HepG2 (cell line): ENCODE data around the gene SLC17A8. TPM values are rescaled to one million over a fixed set of nuclear protein-coding genes. Genes with fewer than 3 reads are reported as not detected.

ENCODE experiments used
- ATAC-seq: fragments of 200-7000 bp; cut with Tn5 transposase; 3 replicates; pipeline ENCODE4 v1.9.1; 2020; ENCODE audit warnings: mild to moderate bottlenecking, moderate library complexity
- BruUV-seq: library from RNA; stranded (reverse); fragments of 400-500 nt; replicated peaks from 2 replicates; lab custom pipeline; 2021; lab: Mats Ljungman, UMichigan
- CTCF ChIA-PET: fragments of 300-600 bp; formaldehyde crosslinking; extraction: SDS; loops from one replicate; lab custom pipeline; 2021; ENCODE audit warnings: low total read pairs, inconsistent platforms, low intra/inter-chr PET ratio; lab: Yijun Ruan, JAX
- POLR2A ChIA-PET: fragments of 350-600 bp; sonication (Branson Sonifier 250); formaldehyde crosslinking; loops from one replicate; lab custom pipeline; 2020; ENCODE audit warnings: antibody characterized with exemption, inconsistent platforms; lab: Yijun Ruan, JAX
- DNase-seq: peaks from one replicate; pipeline ENCODE4 v3.0.0-alpha.2; 2015; ENCODE audit warnings: low spot score
- FAIRE-seq: peaks from 3 replicates; lab custom pipeline; 2011; peaks lifted over from hg19 to GRCh38; lab: Jason Lieb, UNC
- H2AFZ ChIP-seq: one replicate; pipeline ENCODE4 v1.6.1; 2011; ENCODE audit warnings: low read length, inconsistent platforms
- H3K27ac ChIP-seq: fragments of 300-600 bp; 3 replicates; pipeline ENCODE4 v1.8.0; 2011; ENCODE audit warnings: mixed run types, mild to moderate bottlenecking, mixed read lengths, low read length, inconsistent platforms; ENCODE audit not compliant: insufficient read depth; ENCODE audit errors: extremely low read length
- H3K27me3 ChIP-seq, 2 experiments: fragments of 200-600 bp in 1 of 2; 2 replicates in 1 of 2; 3 replicates in 1 of 2; pipeline versions ENCODE4 v1.6.0 to v1.8.0; 2011; ENCODE audit warnings: low read length in 2 of 2, mild to moderate bottlenecking in 2 of 2, moderate library complexity in 2 of 2, inconsistent platforms in 1 of 2; ENCODE audit not compliant: insufficient read depth in 2 of 2, control insufficient read depth in 1 of 2
- H3K36me3 ChIP-seq, 2 experiments: fragments of 200-600 bp in 1 of 2; replicated peaks in 1 of 2; 2 replicates in 1 of 2; 3 replicates in 1 of 2; pipeline versions ENCODE4 v1.5.1 to v1.8.0; 2011; ENCODE audit warnings: low read length in 2 of 2, inconsistent platforms in 1 of 2; ENCODE audit not compliant: insufficient read depth in 2 of 2, control insufficient read depth in 1 of 2
- H3K4me1 ChIP-seq: 2 replicates; pipeline ENCODE4 v1.5.1; 2012; ENCODE audit warnings: low read length, inconsistent platforms; ENCODE audit not compliant: insufficient read depth
- H3K4me2 ChIP-seq: 2 replicates; pipeline ENCODE4 v1.6.0; 2011; ENCODE audit warnings: low read depth, low read length, inconsistent platforms
- H3K4me3 ChIP-seq, 3 experiments: fragments of 200-600 bp in 1 of 3; sonication (generic), shearing (Covaris generic) in 1 of 3; replicated peaks in 1 of 3; 2 replicates each; pipeline ENCODE4 v1.5.1; 2011 to 2016; ENCODE audit warnings: low read length in 3 of 3, inconsistent platforms in 2 of 3, low read depth in 2 of 3, mild to moderate bottlenecking in 2 of 3, control low read depth in 1 of 3, mixed read lengths in 1 of 3; ENCODE audit not compliant: insufficient read depth in 1 of 3
- H3K79me2 ChIP-seq: one replicate; pipeline ENCODE4 v1.6.1; 2011; ENCODE audit warnings: low read length, inconsistent platforms; ENCODE audit not compliant: insufficient read depth
- H3K9ac ChIP-seq: 2 replicates; pipeline ENCODE4 v1.6.0; 2011; ENCODE audit warnings: mild to moderate bottlenecking, low read depth, low read length, inconsistent platforms; ENCODE audit not compliant: insufficient read depth
- H3K9me3 ChIP-seq: 2 replicates; pipeline ENCODE4 v1.5.1; 2012; ENCODE audit warnings: mild to moderate bottlenecking, low read length
- H4K20me1 ChIP-seq: 2 replicates; pipeline ENCODE4 v1.6.0; 2011; ENCODE audit warnings: inconsistent platforms, mild to moderate bottlenecking, low read length, moderate library complexity; ENCODE audit not compliant: insufficient read depth
- ASH2L ChIP-seq: fragments of 300-600, 200-600 bp; sonication (generic); IDR thresholded peaks from 2 replicates; pipeline ENCODE4 v1.7.0; 2017; ENCODE audit warnings: low read depth, mild to moderate bottlenecking, moderate library complexity, mixed read lengths, low read length; ENCODE audit not compliant: insufficient read length
- CHD2 ChIP-seq: IDR thresholded peaks from 2 replicates; pipeline ENCODE4 v1.6.1; 2011; ENCODE audit warnings: low read depth, low read length, improper control_type of control experiment
- CREB3 ChIP-seq: sonication (generic); formaldehyde crosslinking; IDR thresholded peaks from 2 replicates; pipeline ENCODE4 v1.5.0; 2020; ENCODE audit warnings: missing genetic modification reagents
- CREBL2 ChIP-seq: sonication (generic); formaldehyde crosslinking; IDR thresholded peaks from 2 replicates; pipeline ENCODE4 v1.8.1; 2023; ENCODE audit warnings: missing genetic modification reagents, mild to moderate bottlenecking, borderline replicate concordance
- ELK4 ChIP-seq: sonication (generic); formaldehyde crosslinking; IDR thresholded peaks from 2 replicates; pipeline ENCODE4 v1.9.0; 2021; ENCODE audit warnings: missing genetic modification reagents, borderline replicate concordance
- FOXK2 ChIP-seq: fragments of 450-650 bp; IDR thresholded peaks from 2 replicates; pipeline ENCODE4 v1.6.1; 2016
- GABPA ChIP-seq, 2 experiments: IDR thresholded peaks; 2 replicates each; pipeline ENCODE4 v1.6.1; 2011 to 2016; ENCODE audit warnings: low read depth in 2 of 2, low read length in 1 of 2, missing biosample characterization in 1 of 2, missing genetic modification characterization in 1 of 2
- KLF15 ChIP-seq: sonication (generic); formaldehyde crosslinking; IDR thresholded peaks from 2 replicates; pipeline ENCODE4 v1.8.1; 2023; ENCODE audit warnings: borderline replicate concordance, mild to moderate bottlenecking, inconsistent platforms, missing genetic modification reagents, mixed read lengths
- NFE2L2 ChIP-seq: fragments of 150-350 bp; IDR thresholded peaks from 2 replicates; pipeline ENCODE4 v1.6.1; 2014; ENCODE audit warnings: low read length
- NFIC ChIP-seq: IDR thresholded peaks from 2 replicates; pipeline ENCODE4 v1.6.1; 2012; ENCODE audit warnings: mild to moderate bottlenecking, low read length, inconsistent platforms
- RXRA ChIP-seq: sonication (generic); formaldehyde crosslinking; IDR thresholded peaks from 2 replicates; pipeline ENCODE4 v1.5.1; 2020; ENCODE audit warnings: missing genetic modification reagents
- SMAD1 ChIP-seq: sonication (generic); formaldehyde crosslinking; IDR thresholded peaks from 2 replicates; pipeline ENCODE4 v1.4.0; 2020; ENCODE audit warnings: missing genetic modification reagents, low read depth, mild to moderate bottlenecking, borderline replicate concordance
- STAT6 ChIP-seq: sonication (generic); formaldehyde crosslinking; IDR thresholded peaks from 2 replicates; pipeline ENCODE4 v1.4.0; 2020; ENCODE audit warnings: missing genetic modification reagents, mild to moderate bottlenecking, borderline replicate concordance
- TCF12 ChIP-seq, 2 experiments: fragments of 450-650 bp in 1 of 2; sonication (generic) in 1 of 2; formaldehyde crosslinking in 1 of 2; IDR thresholded peaks; 2 replicates each; pipeline versions ENCODE4 v1.6.1 to v1.8.0; 2017 to 2022; ENCODE audit warnings: antibody characterized with exemption in 1 of 2, mild to moderate bottlenecking in 1 of 2, missing genetic modification reagents in 1 of 2, moderate library complexity in 1 of 2
- TFDP1 ChIP-seq: IDR thresholded peaks from 2 replicates; pipeline ENCODE4 v1.6.1; 2016; ENCODE audit warnings: missing compliant biosample characterization, missing genetic modification reagents, borderline replicate concordance
- TOE1 ChIP-seq: sonication (generic); formaldehyde crosslinking; IDR thresholded peaks from 2 replicates; pipeline ENCODE4 v1.4.0; 2020; ENCODE audit warnings: mild to moderate bottlenecking, missing genetic modification reagents
- ZKSCAN5 ChIP-seq: sonication (generic); formaldehyde crosslinking; IDR thresholded peaks from 2 replicates; pipeline ENCODE4 v1.5.1; 2020; ENCODE audit warnings: mild to moderate bottlenecking, missing genetic modification reagents
- ZNF136 ChIP-seq: sonication (generic); formaldehyde crosslinking; IDR thresholded peaks from 2 replicates; pipeline ENCODE4 v1.8.1; 2022; ENCODE audit warnings: low read depth, mild to moderate bottlenecking, moderate library complexity, missing genetic modification reagents
- WGBS: methylation state at CpG from one replicate; pipeline ENCODE4 v1.1.6; 2017; ENCODE audit warnings: low lambda C conversion rate; 5-methylcytosine and 5-hydroxymethylcytosine counted together
- in situ Hi-C: cut with HindIII; loops from 2 replicates; pipeline ENCODE4 v1.10.0; 2017; ENCODE audit warnings: low pct_unique_long_range_greater_than_20kb; ENCODE audit not compliant: extremely low pct_ligation_motif_present
- intact Hi-C: fragments of 100-400 bp; cut with micrococcal nuclease; formaldehyde crosslinking; loops from one replicate; pipeline ENCODE4 v1.10.0; 2022; ENCODE audit not compliant: unreplicated experiment
- polyA plus RNA-seq, 8 experiments: library from polyadenylated mRNA; depleted of rRNA in 3 of 8; stranded (reverse) in 7 of 8; unstranded in 1 of 8; fragments of >200 nt; fragmentation: Illumina TruSeq in 4 of 8; extraction: Trizol in 4 of 8; gene quantifications; 2 replicates each; pipeline versions ENCODE4 v1.2.1 to v1.2.3, GENCODE V29; 2011 to 2016; ENCODE audit warnings: low read depth in 4 of 8, missing spikeins in 1 of 8, mixed read lengths in 1 of 8; ENCODE audit not compliant: insufficient read depth in 1 of 8
- total RNA-seq, 5 experiments: library from RNA; depleted of rRNA; stranded (reverse); fragments of >200 nt; fragmentation: Illumina TruSeq; extraction: Trizol; gene quantifications; 2 replicates each; pipeline ENCODE4 v1.2.3, GENCODE V29; 2016; ENCODE audit warnings: low read depth in 1 of 5

The SLC17A8 gene
- total and polyA plus RNA-seq, 2 of the 13 experiments (the other 11 are each of a cell fraction or from before 2014, with no cell fraction given), result 0.07 to 0.15 TPM

GRCh38 chr12:100375038-100375735 is 18.3 kb downstream of the SLC17A8 start:
- no TSS peak for BruUV-seq
- Histone ChIP-seq H3K9ac (no peak overlapping the region), H3K4me1 (peaks cover 17% of the 10 kb centered on the region), H3K27ac (no peak overlapping the region), H4K20me1 (no peaks in the 10 kb centered on the region), H3K9me3 (no peaks in the 10 kb centered on the region), H2AFZ (no peak overlapping the region), H3K36me3 (no peaks in the 10 kb centered on the region), H3K27me3 (peaks cover 0 to 1% of the 10 kb centered on the region in 2 experiments; a peak in 1 of 5 replicates), H3K79me2 (no peaks in the 10 kb centered on the region), H3K4me2 (0 out of 2 replicates have a peak overlapping the region, but pooled peaks have one; percentile 15), H3K4me3 (no peak overlapping the region)
- in situ Hi-C loops (no loop called here), intact Hi-C loops (no loop called here)
- FAIRE-seq (no peak), ATAC-seq (no peak), DNase-seq (no peak)
- ChIA-PET POLR2A (interaction anchor here (1.2 kb wide), 1 partner anchor 9 kb away, joined by 3 read pairs; no protein-coding TSS in a partner anchor), CTCF (no interaction called here)
- 73% methylated on average over 9 of the region's 12 CpGs for WGBS
- no peak for TF ChIP-seq RXRA
- no peak for TF ChIP-seq STAT6
- no peak for TF ChIP-seq FOXK2
- no peak for TF ChIP-seq KLF15 (CRISPR knock-in tag)
- no peak for TF ChIP-seq TFDP1
- TF ChIP-seq TCF12 (IDR thresholded peaks at IDR 0.05), result no peak
- no peak for TF ChIP-seq TCF12 (CRISPR knock-in tag; IDR thresholded peaks at IDR 0.05)
- no peak for TF ChIP-seq GABPA (IDR thresholded peaks at IDR 0.05; ENCODE audit: low read depth, low read length)
- TF ChIP-seq GABPA (CRISPR knock-in tag; IDR thresholded peaks at IDR 0.05; ENCODE audit: low read depth), result no peak
- no peak for TF ChIP-seq CREBL2 (CRISPR knock-in tag)
- no peak for TF ChIP-seq NFIC
- TF ChIP-seq TOE1 (CRISPR knock-in tag), result no peak
- no peak for TF ChIP-seq CREB3 (CRISPR knock-in tag)
- no peak for TF ChIP-seq NFE2L2
- TF ChIP-seq ZKSCAN5 (CRISPR knock-in tag), result no peak
- TF ChIP-seq ASH2L, result no peak
- TF ChIP-seq SMAD1 (CRISPR knock-in tag), result no peak
- TF ChIP-seq ELK4 (CRISPR knock-in tag), result no peak
- TF ChIP-seq CHD2, result no peak
- no peak for TF ChIP-seq ZNF136 (CRISPR knock-in tag)
